SU-DHL-6 (cell line): ENCODE measurements around the gene TTLL11.

ENCODE experiments used
- H2AFZ ChIP-seq: fragments of 200-600 bp; sonication (generic); 2 replicates; pipeline ENCODE4 v1.6.1; 2014; ENCODE audit warnings: low read depth, mild to moderate bottlenecking, moderate library complexity, mixed read lengths, antibody characterized with exemption, low read length; ENCODE audit not compliant: severe bottlenecking
- H3F3A ChIP-seq: fragments of 200-600 bp; shearing (Covaris generic); 2 replicates; pipeline ENCODE4 v1.6.0; 2016; ENCODE audit warnings: antibody characterized with exemption, mild to moderate bottlenecking; ENCODE audit not compliant: insufficient read depth
- H3K27ac ChIP-seq: fragments of 200-600 bp; sonication (generic); 2 replicates; pipeline ENCODE4 v1.5.1; 2016; ENCODE audit warnings: low read depth, mild to moderate bottlenecking, low read length, moderate library complexity, mixed read lengths
- H3K27me3 ChIP-seq: fragments of 200-600 bp; sonication (generic), shearing (Covaris generic); 2 replicates; pipeline ENCODE4 v1.6.0; 2014; ENCODE audit warnings: mild to moderate bottlenecking, low read length
- H3K36me3 ChIP-seq: fragments of 200-600 bp; sonication (generic); 2 replicates; pipeline ENCODE4 v1.6.1; 2014; ENCODE audit warnings: mild to moderate bottlenecking, low read length, mixed read lengths
- H3K4me2 ChIP-seq: fragments of 300-600, 200-600 bp; shearing (Covaris generic), sonication (generic); 2 replicates; pipeline ENCODE4 v1.6.0; 2014; ENCODE audit warnings: low read length, low read depth, mild to moderate bottlenecking; ENCODE audit not compliant: poor library complexity, severe bottlenecking
- H3K4me3 ChIP-seq: fragments of 200-600 bp; sonication (generic); 2 replicates; pipeline ENCODE4 v1.5.1; 2014; ENCODE audit warnings: antibody characterized with exemption, low read length, mild to moderate bottlenecking, mixed read lengths; ENCODE audit not compliant: insufficient read depth, poor library complexity, severe bottlenecking
- H3K79me2 ChIP-seq: fragments of 200-600 bp; sonication (generic); 2 replicates; pipeline ENCODE4 v1.6.1; 2014; ENCODE audit warnings: mild to moderate bottlenecking, low read length, moderate library complexity; ENCODE audit not compliant: insufficient read depth
- H3K9ac ChIP-seq: fragments of 200-600 bp; sonication (generic); 2 replicates; pipeline ENCODE4 v1.7.0; 2014; ENCODE audit warnings: mild to moderate bottlenecking, low read length
- H3K9me2 ChIP-seq: fragments of 200-600 bp; sonication (generic); replicated peaks from 2 replicates; pipeline ENCODE4 v1.6.1; 2014; ENCODE audit warnings: low read length; ENCODE audit not compliant: insufficient read depth
- H3K9me3 ChIP-seq: fragments of 200-600 bp; sonication (generic); 2 replicates; pipeline ENCODE4 v1.6.1; 2014; ENCODE audit warnings: low read length, mixed read lengths; ENCODE audit not compliant: insufficient read depth
- H4K20me1 ChIP-seq: fragments of 200-600 bp; sonication (generic); 2 replicates; pipeline ENCODE4 v1.6.1; 2014; ENCODE audit warnings: low read depth, mild to moderate bottlenecking, antibody characterized with exemption, low read length, moderate library complexity, mixed read lengths
- EZH2phosphoT487 ChIP-seq: fragments of 200-600 bp; sonication (generic), shearing (Covaris generic); conservative IDR thresholded peaks from 2 replicates; pipeline ENCODE4 v1.6.1; 2018; ENCODE audit warnings: mild to moderate bottlenecking, antibody characterized with exemption, low read length, moderate library complexity, mixed read lengths
- TF ChIP-seq, protein P1 (sequence below): fragments of 200-600 bp; sonication (generic); IDR thresholded peaks from one replicate; pipeline ENCODE4 v1.5.1; 2017; ENCODE audit warnings: antibody characterized with exemption, mild to moderate bottlenecking, low read length, moderate library complexity; ENCODE audit not compliant: insufficient read depth, poor library complexity, severe bottlenecking

Gene TTLL11

DNA sequence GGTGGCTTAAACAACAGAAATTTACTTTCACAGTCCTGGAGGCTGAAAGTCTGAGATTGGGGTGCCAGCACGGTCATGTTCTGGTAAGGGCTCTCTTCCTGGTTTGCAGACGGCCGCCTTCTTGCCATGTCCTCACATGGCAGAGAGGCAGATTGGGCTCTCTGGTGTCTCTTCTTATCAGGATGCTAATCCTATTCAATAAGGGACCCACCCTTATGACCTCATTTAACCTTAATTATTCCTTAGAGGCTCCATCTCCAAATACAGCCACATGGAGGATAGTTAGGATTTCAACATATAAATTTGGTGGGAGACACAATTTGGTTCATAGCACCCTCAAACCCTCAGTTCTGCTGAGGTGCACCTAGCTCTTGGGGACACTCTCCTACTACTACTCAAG, 261.2 kb downstream of the TTLL11 start:
- Histone ChIP-seq H3K9me3 (no peaks in the 10 kb centered on the region), H3F3A (no peaks in the 10 kb centered on the region), H3K27ac (no peak overlapping the region), H3K9ac (no peak overlapping the region), H3K27me3 (no peaks in the 10 kb centered on the region), H3K4me2 (no peak overlapping the region), H3K79me2 (no peaks in the 10 kb centered on the region), H3K36me3 (no peaks in the 10 kb centered on the region), H3K4me3 (no peak overlapping the region), H4K20me1 (no peaks in the 10 kb centered on the region), H2AFZ (no peak overlapping the region), H3K9me2 (no peaks in the 10 kb centered on the region)
- TF ChIP-seq, protein P1, sequence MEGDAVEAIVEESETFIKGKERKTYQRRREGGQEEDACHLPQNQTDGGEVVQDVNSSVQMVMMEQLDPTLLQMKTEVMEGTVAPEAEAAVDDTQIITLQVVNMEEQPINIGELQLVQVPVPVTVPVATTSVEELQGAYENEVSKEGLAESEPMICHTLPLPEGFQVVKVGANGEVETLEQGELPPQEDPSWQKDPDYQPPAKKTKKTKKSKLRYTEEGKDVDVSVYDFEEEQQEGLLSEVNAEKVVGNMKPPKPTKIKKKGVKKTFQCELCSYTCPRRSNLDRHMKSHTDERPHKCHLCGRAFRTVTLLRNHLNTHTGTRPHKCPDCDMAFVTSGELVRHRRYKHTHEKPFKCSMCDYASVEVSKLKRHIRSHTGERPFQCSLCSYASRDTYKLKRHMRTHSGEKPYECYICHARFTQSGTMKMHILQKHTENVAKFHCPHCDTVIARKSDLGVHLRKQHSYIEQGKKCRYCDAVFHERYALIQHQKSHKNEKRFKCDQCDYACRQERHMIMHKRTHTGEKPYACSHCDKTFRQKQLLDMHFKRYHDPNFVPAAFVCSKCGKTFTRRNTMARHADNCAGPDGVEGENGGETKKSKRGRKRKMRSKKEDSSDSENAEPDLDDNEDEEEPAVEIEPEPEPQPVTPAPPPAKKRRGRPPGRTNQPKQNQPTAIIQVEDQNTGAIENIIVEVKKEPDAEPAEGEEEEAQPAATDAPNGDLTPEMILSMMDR: no peak
- no peak for TF ChIP-seq EZH2phosphoT487

- no peak overlapping the region for H2AFZ ChIP-seq
- no peak overlapping the region for H3K4me2 ChIP-seq
- no peak overlapping the region for H3K4me3 ChIP-seq
- no peaks in the 10 kb centered on the region for H3K36me3 ChIP-seq
- no peaks in the 10 kb centered on the region for H3F3A ChIP-seq
- H3K9me3 ChIP-seq: no peaks in the 10 kb centered on the region
- H3K27me3 ChIP-seq: no peaks in the 10 kb centered on the region
- H4K20me1 ChIP-seq: no peaks in the 10 kb centered on the region
- H3K9me2 ChIP-seq: no peaks in the 10 kb centered on the region
- H3K9ac ChIP-seq: no peak overlapping the region
- H3K79me2 ChIP-seq: no peaks in the 10 kb centered on the region
- H3K27ac ChIP-seq: no peak overlapping the region
- TF ChIP-seq, protein P1: no peak
- TF ChIP-seq EZH2phosphoT487: no peak
Measured at GRCh38 chr9:121830441-121831140, 262.5 kb downstream of the TTLL11 start.

DNA sequence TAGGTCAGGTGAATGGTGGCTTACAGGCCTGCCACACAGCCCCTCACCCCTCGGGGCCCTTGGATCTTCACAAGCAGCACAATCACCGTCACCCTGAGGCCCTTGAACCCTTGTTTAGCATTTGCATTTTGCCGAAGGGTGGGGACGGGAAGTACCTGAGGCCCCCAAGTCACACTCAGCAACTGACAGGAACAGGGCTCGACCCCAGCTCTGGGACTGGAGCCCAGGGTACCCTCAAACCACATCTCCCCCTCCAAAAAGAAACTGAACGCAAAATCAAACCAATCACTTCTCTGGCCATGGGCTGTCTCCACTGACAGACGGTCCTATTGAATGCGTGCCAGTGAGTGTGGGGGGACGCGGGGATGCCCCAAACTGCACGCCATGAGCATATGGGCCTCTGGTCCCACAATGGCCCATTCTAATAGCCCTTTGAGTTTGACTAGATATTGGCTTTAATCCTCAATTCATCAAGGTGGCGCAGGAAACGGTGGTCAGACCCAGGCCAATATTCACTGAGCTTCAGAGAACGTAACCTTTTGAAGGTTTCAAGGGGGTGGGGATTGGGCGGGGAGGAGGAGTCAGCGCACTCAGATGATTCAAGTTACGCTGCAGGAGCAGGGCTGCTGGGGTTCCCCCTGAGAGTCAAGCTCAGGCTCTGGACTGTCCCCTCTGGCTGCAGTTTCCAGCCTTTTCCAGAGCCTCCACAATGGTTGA, 265.7 kb downstream of the TTLL11 start:
- no peaks in the 10 kb centered on the region for H3K36me3 ChIP-seq
- H3K9me3 ChIP-seq: no peaks in the 10 kb centered on the region
- no peak for TF ChIP-seq EZH2phosphoT487
- TF ChIP-seq, protein P1: no peak
- H3K79me2 ChIP-seq: no peaks in the 10 kb centered on the region
- no peak overlapping the region for H2AFZ ChIP-seq
- no peaks in the 10 kb centered on the region for H3K9me2 ChIP-seq
- no peaks in the 10 kb centered on the region for H3K27me3 ChIP-seq
- H3K9ac ChIP-seq: no peak overlapping the region
- H3K4me3 ChIP-seq: no peak overlapping the region
- no peaks in the 10 kb centered on the region for H4K20me1 ChIP-seq
- H3K27ac ChIP-seq: no peak overlapping the region
- no peaks in the 10 kb centered on the region for H3F3A ChIP-seq
- no peak overlapping the region for H3K4me2 ChIP-seq
